Fibroblast of mammary gland (primary cell): ENCODE results near the gene PRMT1.

Experiments used
- DNase-seq: peaks from one replicate; pipeline ENCODE4 v3.0.0-alpha.2; 2010; ENCODE audit warnings: low read depth
- H3K4me3 ChIP-seq: 2 replicates; pipeline ENCODE4 v1.5.1; 2011; ENCODE audit warnings: low read depth, mild to moderate bottlenecking, low read length, moderate library complexity; ENCODE audit not compliant: control insufficient read depth
- TF ChIP-seq, protein P1 (sequence below): conservative IDR thresholded peaks from 2 replicates; pipeline ENCODE4 v1.5.1; 2011; ENCODE audit warnings: low read depth, low read length, inconsistent platforms; ENCODE audit not compliant: control insufficient read depth, insufficient read depth

Gene PRMT1

DNA sequence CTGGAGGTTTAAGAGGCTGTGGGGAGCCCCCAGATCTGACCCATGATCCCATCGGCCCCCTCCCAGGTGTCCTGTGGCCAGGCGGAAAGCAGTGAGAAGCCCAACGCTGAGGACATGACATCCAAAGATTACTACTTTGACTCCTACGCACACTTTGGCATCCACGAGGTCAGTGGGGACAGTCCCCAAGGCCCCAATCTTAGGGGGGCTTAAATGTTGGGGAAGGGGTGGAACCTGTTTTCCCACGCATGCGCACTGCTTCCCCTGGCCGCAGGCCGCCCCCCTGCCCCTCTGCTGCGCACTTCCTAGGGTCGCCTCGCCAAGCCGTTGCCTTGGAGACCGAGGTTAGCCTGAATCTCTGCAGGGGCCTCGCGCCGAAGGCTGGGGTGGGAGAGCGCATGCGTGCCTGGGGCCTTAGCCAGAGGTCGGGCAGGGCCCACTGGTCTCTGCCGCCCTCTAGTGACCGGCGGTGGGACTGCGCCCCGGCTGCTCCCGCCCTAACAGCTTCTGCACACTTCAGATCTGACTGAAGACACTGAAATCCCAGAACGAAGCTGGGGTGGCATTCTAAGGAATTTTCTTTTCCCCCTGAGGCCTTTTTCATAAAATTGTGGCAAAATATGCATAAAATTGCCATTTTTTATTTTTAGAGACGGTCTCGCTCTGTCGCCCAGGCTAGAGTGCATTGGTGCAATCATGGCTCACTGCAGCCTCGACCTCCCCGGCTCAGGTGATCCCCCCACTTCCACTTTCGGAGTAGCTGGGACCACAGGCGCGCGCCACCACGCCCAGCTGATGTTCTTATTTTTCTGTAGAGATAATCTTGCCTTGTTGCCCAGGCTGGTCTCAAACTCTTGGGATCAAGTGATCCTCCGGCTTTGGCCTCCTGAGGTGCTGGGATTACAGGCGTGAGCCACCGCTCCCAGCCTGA, 3.6 kb downstream of the PRMT1 start:
- no peak overlapping the region for H3K4me3 ChIP-seq
- TF ChIP-seq, protein P1, sequence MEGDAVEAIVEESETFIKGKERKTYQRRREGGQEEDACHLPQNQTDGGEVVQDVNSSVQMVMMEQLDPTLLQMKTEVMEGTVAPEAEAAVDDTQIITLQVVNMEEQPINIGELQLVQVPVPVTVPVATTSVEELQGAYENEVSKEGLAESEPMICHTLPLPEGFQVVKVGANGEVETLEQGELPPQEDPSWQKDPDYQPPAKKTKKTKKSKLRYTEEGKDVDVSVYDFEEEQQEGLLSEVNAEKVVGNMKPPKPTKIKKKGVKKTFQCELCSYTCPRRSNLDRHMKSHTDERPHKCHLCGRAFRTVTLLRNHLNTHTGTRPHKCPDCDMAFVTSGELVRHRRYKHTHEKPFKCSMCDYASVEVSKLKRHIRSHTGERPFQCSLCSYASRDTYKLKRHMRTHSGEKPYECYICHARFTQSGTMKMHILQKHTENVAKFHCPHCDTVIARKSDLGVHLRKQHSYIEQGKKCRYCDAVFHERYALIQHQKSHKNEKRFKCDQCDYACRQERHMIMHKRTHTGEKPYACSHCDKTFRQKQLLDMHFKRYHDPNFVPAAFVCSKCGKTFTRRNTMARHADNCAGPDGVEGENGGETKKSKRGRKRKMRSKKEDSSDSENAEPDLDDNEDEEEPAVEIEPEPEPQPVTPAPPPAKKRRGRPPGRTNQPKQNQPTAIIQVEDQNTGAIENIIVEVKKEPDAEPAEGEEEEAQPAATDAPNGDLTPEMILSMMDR, result peak; percentile 92
- peak; percentile 80 for DNase-seq

DNA sequence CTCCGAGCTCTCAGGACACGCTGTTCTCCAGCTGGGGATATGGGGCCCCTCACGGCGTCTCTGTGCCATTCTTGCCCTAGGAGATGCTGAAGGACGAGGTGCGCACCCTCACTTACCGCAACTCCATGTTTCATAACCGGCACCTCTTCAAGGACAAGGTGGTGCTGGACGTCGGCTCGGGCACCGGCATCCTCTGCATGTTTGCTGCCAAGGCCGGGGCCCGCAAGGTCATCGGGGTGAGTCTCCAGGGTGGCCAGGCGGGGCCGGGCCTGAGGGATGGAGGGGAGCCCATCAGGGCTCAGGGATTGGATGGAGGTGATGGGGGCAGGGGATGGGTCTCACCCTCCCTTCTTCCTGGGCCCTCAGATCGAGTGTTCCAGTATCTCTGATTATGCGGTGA, 4.8 kb downstream of the PRMT1 start:
- H3K4me3 ChIP-seq, result no peak overlapping the region
- DNase-seq, result no peak
- TF ChIP-seq, protein P1, result no peak

DNA sequence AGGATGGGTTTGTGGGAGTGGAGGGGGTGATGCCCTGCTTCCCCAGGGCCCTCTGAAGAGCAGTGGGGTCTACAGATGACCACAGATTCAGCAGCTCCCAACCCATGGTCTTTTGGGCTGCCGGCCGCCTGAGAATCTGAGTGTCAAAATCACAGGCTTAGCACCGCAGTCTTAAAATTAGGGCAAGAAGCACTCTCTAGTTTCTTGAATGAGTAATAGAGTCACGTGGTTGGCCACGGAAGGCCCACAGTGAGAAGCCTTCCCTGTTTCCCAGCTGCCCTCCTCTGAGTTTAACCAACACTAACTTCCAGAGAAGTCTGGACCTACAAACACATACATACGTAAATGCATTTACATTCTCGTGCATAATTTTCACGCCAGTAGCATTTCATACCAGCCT, 5.2 kb downstream of the PRMT1 start:
- DNase-seq, result peak; percentile 66
- TF ChIP-seq, protein P1, result no peak
- no peak overlapping the region for H3K4me3 ChIP-seq

DNA sequence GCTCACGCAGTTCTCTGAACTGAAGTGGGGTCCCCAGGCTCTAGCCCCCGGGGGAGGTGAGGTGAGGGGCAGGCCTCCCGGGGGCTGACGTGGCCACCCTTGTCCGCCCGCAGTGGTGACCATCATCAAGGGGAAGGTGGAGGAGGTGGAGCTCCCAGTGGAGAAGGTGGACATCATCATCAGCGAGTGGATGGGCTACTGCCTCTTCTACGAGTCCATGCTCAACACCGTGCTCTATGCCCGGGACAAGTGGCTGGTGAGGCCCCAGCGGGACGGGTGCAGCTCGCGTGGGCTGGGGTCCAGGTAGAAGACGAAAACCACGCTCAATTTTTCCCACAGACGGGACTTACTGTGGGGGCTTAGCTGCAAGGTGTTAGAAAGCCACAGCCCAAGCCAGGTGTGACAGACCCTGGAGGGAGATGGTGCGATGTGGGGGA, 6.8 kb downstream of the PRMT1 start:
- H3K4me3 ChIP-seq, result no peak overlapping the region
- DNase-seq, result no peak
- TF ChIP-seq, protein P1, result no peak

DNA sequence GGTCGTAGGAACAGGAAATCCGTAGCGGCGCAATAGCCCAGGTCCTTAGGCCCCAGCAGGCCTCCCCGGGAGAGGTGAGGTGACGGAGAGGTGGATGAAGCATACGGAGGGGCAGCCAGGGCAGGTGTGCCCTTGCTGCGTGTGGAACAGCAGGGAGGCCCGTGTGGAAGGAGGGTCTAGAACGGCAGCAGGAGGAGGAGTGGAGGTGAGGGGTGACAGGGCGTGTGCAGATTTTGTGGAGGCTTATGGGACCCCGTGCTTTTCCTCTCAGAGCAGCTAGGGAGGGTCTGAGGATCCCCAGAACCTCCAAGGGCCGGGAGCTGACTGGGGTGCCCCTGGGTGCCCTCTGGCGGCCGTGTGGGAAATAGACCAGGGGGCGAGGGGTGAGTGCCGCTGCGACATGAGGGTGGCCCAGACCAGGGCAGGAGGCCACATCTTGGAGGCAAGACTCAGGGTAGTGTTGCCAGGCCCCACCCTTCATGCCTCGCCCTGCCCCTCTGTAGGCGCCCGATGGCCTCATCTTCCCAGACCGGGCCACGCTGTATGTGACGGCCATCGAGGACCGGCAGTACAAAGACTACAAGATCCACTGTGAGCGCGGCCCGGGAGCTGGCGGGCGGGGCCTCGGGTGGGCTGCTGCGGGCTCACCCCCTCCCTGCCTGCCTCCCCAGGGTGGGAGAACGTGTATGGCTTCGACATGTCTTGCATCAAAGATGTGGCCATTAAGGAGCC, 7.3 kb downstream of the PRMT1 start:
- no peak for DNase-seq
- H3K4me3 ChIP-seq, result no peak overlapping the region
- TF ChIP-seq, protein P1, result peak; percentile 34

DNA sequence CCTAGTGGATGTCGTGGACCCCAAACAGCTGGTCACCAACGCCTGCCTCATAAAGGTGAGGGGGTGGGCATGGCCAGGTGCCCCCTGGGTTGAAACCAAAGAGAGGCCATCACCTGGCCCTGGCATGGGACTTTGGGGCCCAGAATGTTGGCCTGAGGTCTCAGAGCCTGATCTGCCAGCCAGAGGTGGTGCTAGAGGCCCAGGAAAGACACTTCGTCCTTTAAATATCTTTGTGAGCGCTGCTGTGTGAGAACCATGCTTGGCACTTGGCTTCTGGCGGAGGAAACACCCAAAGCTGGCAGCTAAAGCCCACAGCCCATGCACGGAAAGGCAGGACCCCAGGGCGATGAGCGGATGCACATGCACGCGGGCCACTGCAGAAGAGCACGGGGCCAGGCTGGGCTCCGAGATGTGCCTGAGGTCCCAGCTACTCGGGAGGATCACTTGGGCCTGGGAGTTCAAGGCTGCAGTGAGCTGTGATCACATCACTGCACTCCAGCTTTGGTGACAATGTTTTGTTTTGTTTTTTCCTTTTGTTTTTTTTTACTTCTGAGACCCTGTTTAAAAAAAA, 8.0 kb downstream of the PRMT1 start:
- H3K4me3 ChIP-seq, result no peak overlapping the region
- TF ChIP-seq, protein P1, result no peak
- DNase-seq, result no peak
